ENCODE data around the gene ALKBH3.

Gene ALKBH3

GRCh38 chr11:43880640-43881159 lies at the start of gene ALKBH3:
Gene ALKBH3, plus strand, starts transcription at chr11:43880831. Its CDS starts 1,822 bp downstream, at chr11:43882653.
- H3K4me3 ChIP-seq (ENCODE audit: control insufficient read depth, low read depth, low read length), result peak within 1 kb of the TSS; percentile 67
- no peak for TF ChIP-seq CTCF (IDR thresholded peaks at IDR 0.05; ENCODE audit: control insufficient read depth, insufficient read depth, low read depth, low read length, missing control alignments)
- DNase-seq (ENCODE audit: low read depth), result peak; percentile 75

- no peak for TF ChIP-seq CTCF (IDR thresholded peaks at IDR 0.05; ENCODE audit: control insufficient read depth, insufficient read depth, low read depth, low read length, missing control alignments)
- H3K4me3 ChIP-seq (ENCODE audit: control insufficient read depth, low read depth, low read length), result no peak overlapping the region
- peak; percentile 99 for DNase-seq (ENCODE audit: low read depth)
These were observed 49.6 kb upstream of the ALKBH3 start for GRCh38 chr11:43830928-43831440.

- no peak overlapping the region for H3K4me3 ChIP-seq (ENCODE audit: control insufficient read depth, low read depth, low read length)
- no peak for DNase-seq (ENCODE audit: low read depth)
- no peak for TF ChIP-seq CTCF (IDR thresholded peaks at IDR 0.05; ENCODE audit: control insufficient read depth, insufficient read depth, low read depth, low read length, missing control alignments)
These were observed 48.1 kb upstream of the ALKBH3 start for GRCh38 chr11:43832536-43832935.

GRCh38 chr11:43833657-43834073 lies 47.0 kb upstream of the ALKBH3 start:
- no peak for TF ChIP-seq CTCF (IDR thresholded peaks at IDR 0.05; ENCODE audit: control insufficient read depth, insufficient read depth, low read depth, low read length, missing control alignments)
- DNase-seq (ENCODE audit: low read depth), result no peak
- H3K4me3 ChIP-seq (ENCODE audit: control insufficient read depth, low read depth, low read length), result no peak overlapping the region

- no peak overlapping the region for H3K4me3 ChIP-seq (ENCODE audit: control insufficient read depth, low read depth, low read length)
- no peak for TF ChIP-seq CTCF (IDR thresholded peaks at IDR 0.05; ENCODE audit: control insufficient read depth, insufficient read depth, low read depth, low read length, missing control alignments)
- no peak for DNase-seq (ENCODE audit: low read depth)
These were observed 46.3 kb upstream of the ALKBH3 start for GRCh38 chr11:43834286-43834685.

GRCh38 chr11:43835104-43835503 lies 45.5 kb upstream of the ALKBH3 start:
- DNase-seq (ENCODE audit: low read depth), result no peak
- TF ChIP-seq CTCF (IDR thresholded peaks at IDR 0.05; ENCODE audit: control insufficient read depth, insufficient read depth, low read depth, low read length, missing control alignments), result no peak
- no peak overlapping the region for H3K4me3 ChIP-seq (ENCODE audit: control insufficient read depth, low read depth, low read length)

Data from AG09309 (cell line).